Naive thymus-derived CD4-positive, alpha-beta T cell (primary cell): Measurements from ENCODE around the gene LAMA3. TPM values are rescaled to one million over a fixed set of nuclear protein-coding genes. Genes with fewer than 3 reads are reported as not detected.

Source experiments
- ATAC-seq: fragments of 150-1000 bp; cut with Tn5 transposase; 2 replicates; pipeline ENCODE4 v1.10.0; 2021; ENCODE audit warnings: mild to moderate bottlenecking, moderate library complexity
- CTCF ChIA-PET: fragments of 350-600 bp; sonication (Branson Sonifier 250); formaldehyde crosslinking; loops from one replicate; lab custom pipeline; 2021; ENCODE audit warnings: antibody characterized with exemption; lab: Charles Lee
- POLR2A ChIA-PET: fragments of 350-600 bp; sonication (Branson Sonifier 250); formaldehyde crosslinking; loops from one replicate; lab custom pipeline; 2021; ENCODE audit warnings: antibody characterized with exemption, inconsistent platforms; lab: Charles Lee
- DNase-seq, 9 donors: peaks; one replicate each; pipeline versions ENCODE4 v3.0.0 to v3.0.0-alpha.2; 2020 to 2022; ENCODE audit warnings: mixed read lengths in 1 of 9
- H3K27ac ChIP-seq: one replicate; pipeline ENCODE4 v1.7.0; 2013; ENCODE audit warnings: mild to moderate bottlenecking, low read depth, low read length, moderate library complexity
- H3K27me3 ChIP-seq, 2 donors: one replicate each; pipeline ENCODE4 v1.7.0; 2013; ENCODE audit warnings: low read length in 2 of 2, mild to moderate bottlenecking in 2 of 2, moderate library complexity in 2 of 2; ENCODE audit not compliant: control insufficient read depth in 2 of 2, insufficient read depth in 2 of 2
- H3K36me3 ChIP-seq, 3 experiments: 1 replicate in 2 of 3; 2 replicates in 1 of 3; pipeline ENCODE4 v1.7.0; 2013; ENCODE audit warnings: low read length in 3 of 3, mild to moderate bottlenecking in 3 of 3, moderate library complexity in 1 of 3; ENCODE audit not compliant: insufficient read depth in 3 of 3, control insufficient read depth in 2 of 3
- H3K4me1 ChIP-seq, 2 donors: one replicate each; pipeline ENCODE4 v1.7.0; 2013; ENCODE audit warnings: low read length in 2 of 2, mild to moderate bottlenecking in 2 of 2, moderate library complexity in 1 of 2; ENCODE audit not compliant: control insufficient read depth in 2 of 2, insufficient read depth in 2 of 2
- H3K4me3 ChIP-seq: 2 replicates; pipeline ENCODE4 v1.7.0; 2013; ENCODE audit warnings: mild to moderate bottlenecking, low read length
- H3K9me3 ChIP-seq, 3 experiments: 1 replicate in 2 of 3; 2 replicates in 1 of 3; pipeline ENCODE4 v1.7.0; 2013; ENCODE audit warnings: low read length in 3 of 3; ENCODE audit not compliant: control insufficient read depth in 2 of 3
- H3K27ac Mint-ChIP-seq, 9 donors: one replicate each; pipeline ENCODE4 v1.8.0; 2020 to 2022; ENCODE audit warnings: mixed read lengths in 9 of 9, mild to moderate bottlenecking in 8 of 9, moderate library complexity in 5 of 9, inconsistent platforms in 2 of 9
- H3K27me3 Mint-ChIP-seq, 5 donors: one replicate each; pipeline ENCODE4 v1.8.0; 2021 to 2022; ENCODE audit warnings: mixed read lengths in 5 of 5, mild to moderate bottlenecking in 1 of 5
- H3K36me3 Mint-ChIP-seq, 5 donors: one replicate each; pipeline ENCODE4 v1.8.0; 2020 to 2022; ENCODE audit warnings: mixed read lengths in 5 of 5, mild to moderate bottlenecking in 3 of 5, inconsistent platforms in 1 of 5
- H3K4me1 Mint-ChIP-seq, 7 donors: one replicate each; pipeline ENCODE4 v1.8.0; 2020 to 2022; ENCODE audit warnings: mixed read lengths in 7 of 7, mild to moderate bottlenecking in 3 of 7, inconsistent platforms in 1 of 7
- H3K4me3 Mint-ChIP-seq, 10 donors: one replicate each; pipeline ENCODE4 v1.8.0; 2020 to 2022; ENCODE audit warnings: mild to moderate bottlenecking in 10 of 10, mixed read lengths in 10 of 10, moderate library complexity in 6 of 10, inconsistent platforms in 2 of 10
- H3K9me3 Mint-ChIP-seq, 11 donors: one replicate each; pipeline ENCODE4 v1.8.0; 2020 to 2022; ENCODE audit warnings: mixed read lengths in 11 of 11, mild to moderate bottlenecking in 4 of 11, inconsistent platforms in 1 of 11, moderate library complexity in 1 of 11
- intact Hi-C, 2 donors: fragments of 100-400 bp; cut with micrococcal nuclease; formaldehyde crosslinking; loops; one replicate each; pipeline ENCODE4 v1.15.1; 2023
- polyA plus RNA-seq, 2 donors: library from polyadenylated mRNA; unstranded; fragments of 300-500 nt; fragmentation: Illumina TruSeq; gene quantifications; one replicate each; pipeline ENCODE4 v1.2.3, GENCODE V29; 2021
- total RNA-seq, 6 experiments: library from RNA in 5 of 6; stranded (reverse) in 5 of 6; gene quantifications; 1 replicate in 5 of 6; 2 replicates in 1 of 6; pipeline ENCODE4 v1.2.3 and lab custom pipeline; 2021 to 2026

LAMA3 gene
- total and polyA plus RNA-seq, 7 experiments from 2014 or later, result 0.22 TPM; not detected in 6

- H3K9me3 Mint-ChIP-seq, result no peaks in the 10 kb centered on the region
- H3K9me3 ChIP-seq, result no peaks in the 10 kb centered on the region
- H3K4me1 ChIP-seq, result peaks cover 18 to 22% of the 10 kb centered on the region in 2 donors
- peaks cover 12 to 48% (median 38%) of the 10 kb centered on the region in 7 donors for H3K4me1 Mint-ChIP-seq
- CTCF ChIA-PET, result interaction anchor here (1.1 to 3.3 kb wide), 2 partner anchors 9 to 11 kb away, joined by 3 to 15 read pairs; no protein-coding TSS in a partner anchor
- no peak overlapping the region for H3K4me3 ChIP-seq
- DNase-seq (peak in 2 of 9 donors; percentile 17 to 18), ATAC-seq (no peak)
- H3K27ac Mint-ChIP-seq, result peak overlapping the region; percentile 30 to 97 (median 86)
- peak overlapping the region in 9 of 10 donors; percentile 25 to 83 (median 45) for H3K4me3 Mint-ChIP-seq
- H3K27me3 ChIP-seq, result no peaks in the 10 kb centered on the region
- intact Hi-C loops, result no loop called here
- H3K27me3 Mint-ChIP-seq, result peaks cover 0 to 6% (median 0%) of the 10 kb centered on the region in 5 donors
- no peaks in the 10 kb centered on the region for H3K36me3 ChIP-seq
- H3K36me3 Mint-ChIP-seq, result peaks cover 0 to 15% (median 0%) of the 10 kb centered on the region in 5 donors
- POLR2A ChIA-PET, result interaction anchor here (0.7 to 1.4 kb wide), 3 partner anchors 16 to 81 kb away, joined by 3 to 4 read pairs (median 3); no protein-coding TSS in a partner anchor
- H3K27ac ChIP-seq, result peak overlapping the region; percentile 47
Observed at GRCh38 chr18:23929362-23929930, 240.2 kb downstream of the LAMA3 start.

GRCh38 chr18:23930002-23930401 lies 240.7 kb downstream of the LAMA3 start:
- H3K27ac ChIP-seq, result no peak overlapping the region
- H3K27ac Mint-ChIP-seq, result peak overlapping the region; percentile 30 to 97 (median 86)
- peaks cover 0 to 6% (median 0%) of the 10 kb centered on the region in 5 donors for H3K27me3 Mint-ChIP-seq
- CTCF ChIA-PET, result interaction anchor here (3.3 kb wide), 1 partner anchor 11 kb away, joined by 15 read pairs; no protein-coding TSS in a partner anchor
- H3K4me3 ChIP-seq, result no peak overlapping the region
- H3K27me3 ChIP-seq, result no peaks in the 10 kb centered on the region
- no peak for ATAC-seq
- DNase-seq, result no peak
- H3K4me1 ChIP-seq, result peaks cover 19 to 28% of the 10 kb centered on the region in 2 donors
- intact Hi-C loops, result loop anchor here in 1 of 2 donors (5.0 kb wide), 1 partner anchor 62 kb away; no protein-coding TSS in a partner anchor
- POLR2A ChIA-PET, result interaction anchor here (1.2 to 1.4 kb wide), 2 partner anchors 59 to 81 kb away, joined by 3 to 4 read pairs; no protein-coding TSS in a partner anchor
- H3K4me1 Mint-ChIP-seq, result peaks cover 13 to 54% (median 43%) of the 10 kb centered on the region in 7 donors
- peak overlapping the region in 8 of 10 donors; percentile 25 to 79 (median 45) for H3K4me3 Mint-ChIP-seq
- H3K36me3 Mint-ChIP-seq, result peaks cover 0 to 15% (median 0%) of the 10 kb centered on the region in 5 donors
- no peaks in the 10 kb centered on the region for H3K9me3 ChIP-seq
- H3K36me3 ChIP-seq, result no peaks in the 10 kb centered on the region
- H3K9me3 Mint-ChIP-seq, result no peaks in the 10 kb centered on the region

GRCh38 chr18:23932385-23933067 lies 243.3 kb downstream of the LAMA3 start:
- Mint-ChIP-seq H3K36me3 (peaks cover 0 to 21% (median 0%) of the 10 kb centered on the region in 5 donors), H3K4me1 (peaks cover 28 to 78% (median 64%) of the 10 kb centered on the region in 7 donors), H3K27ac (no peak overlapping the region), H3K9me3 (no peaks in the 10 kb centered on the region), H3K27me3 (peaks cover 0 to 9% (median 0%) of the 10 kb centered on the region in 5 donors), H3K4me3 (no peak overlapping the region)
- ChIA-PET POLR2A (interaction anchor here (0.7 to 1.1 kb wide), 2 partner anchors 82 to 918 kb away, joined by 3 read pairs; partner anchors contain the start of gene TTC39C), CTCF (interaction anchor here (1.1 to 2.5 kb wide), 2 partner anchors 14 to 123 kb away, joined by 3 to 6 read pairs; no protein-coding TSS in a partner anchor)
- intact Hi-C loops, result loop anchor here in 1 of 2 donors (5.0 kb wide), 1 partner anchor 60 kb away; no protein-coding TSS in a partner anchor
- Histone ChIP-seq H3K4me1 (peaks cover 39 to 48% of the 10 kb centered on the region in 2 donors), H3K27me3 (no peaks in the 10 kb centered on the region), H3K4me3 (no peak overlapping the region), H3K36me3 (no peaks in the 10 kb centered on the region), H3K27ac (no peak overlapping the region), H3K9me3 (no peaks in the 10 kb centered on the region)
- ATAC-seq, result no peak
- DNase-seq, result no peak

- intact Hi-C loops, result loop anchor here in 1 of 2 donors (5.0 kb wide), 1 partner anchor 59 kb away; no protein-coding TSS in a partner anchor
- Histone ChIP-seq H3K27me3 (no peaks in the 10 kb centered on the region), H3K36me3 (no peaks in the 10 kb centered on the region), H3K4me3 (no peak overlapping the region), H3K9me3 (no peaks in the 10 kb centered on the region), H3K4me1 (peaks cover 47 to 56% of the 10 kb centered on the region in 2 donors), H3K27ac (no peak overlapping the region)
- ATAC-seq, result no peak
- Mint-ChIP-seq H3K27ac (peak overlapping the region in 2 of 9 donors; percentile 47 to 74), H3K4me3 (peak overlapping the region in 1 of 10 donors; percentile 13), H3K27me3 (peaks cover 0 to 4% (median 0%) of the 10 kb centered on the region in 5 donors), H3K4me1 (peaks cover 32 to 78% (median 63%) of the 10 kb centered on the region in 7 donors), H3K9me3 (no peaks in the 10 kb centered on the region), H3K36me3 (peaks cover 0 to 16% (median 0%) of the 10 kb centered on the region in 5 donors)
- DNase-seq, result no peak
- ChIA-PET CTCF (interaction anchor here (2.5 kb wide), 1 partner anchor 15 kb away, joined by 6 read pairs; no protein-coding TSS in a partner anchor), POLR2A (interaction anchor here (1.1 to 1.3 kb wide), 3 partner anchors 17 to 81 kb away, joined by 3 to 4 read pairs (median 3); partner anchors contain the start of gene TTC39C)
Observed at GRCh38 chr18:23933407-23933806, 244.2 kb downstream of the LAMA3 start.

GRCh38 chr18:23934252-23934651 lies 245.0 kb downstream of the LAMA3 start:
- peak; percentile 37 for ATAC-seq
- ChIA-PET CTCF (no interaction called here), POLR2A (interaction anchor here (0.8 to 1.3 kb wide), 4 partner anchors 16 to 349 kb away, joined by 3 to 4 read pairs (median 4); no protein-coding TSS in a partner anchor)
- Histone ChIP-seq H3K36me3 (no peaks in the 10 kb centered on the region), H3K27ac (no peak overlapping the region), H3K9me3 (no peaks in the 10 kb centered on the region), H3K4me1 (peaks cover 47 to 52% of the 10 kb centered on the region in 2 donors), H3K4me3 (no peak overlapping the region), H3K27me3 (no peaks in the 10 kb centered on the region)
- Mint-ChIP-seq H3K4me1 (peaks cover 34 to 78% (median 63%) of the 10 kb centered on the region in 7 donors), H3K27me3 (peaks cover 0 to 8% (median 0%) of the 10 kb centered on the region in 5 donors), H3K9me3 (no peaks in the 10 kb centered on the region), H3K4me3 (peak overlapping the region in 2 of 10 donors; percentile 32 to 63), H3K27ac (peak overlapping the region in 7 of 9 donors; percentile 20 to 83 (median 70)), H3K36me3 (peaks cover 0 to 16% (median 0%) of the 10 kb centered on the region in 5 donors)
- peak in 1 of 9 donors; percentile 11 for DNase-seq
- intact Hi-C loops, result loop anchor here in 1 of 2 donors (5.0 kb wide), 1 partner anchor 58 kb away; no protein-coding TSS in a partner anchor

GRCh38 chr18:23934863-23935262 lies 245.6 kb downstream of the LAMA3 start:
- peak overlapping the region in 4 of 10 donors; percentile 3 to 68 (median 8) for H3K4me3 Mint-ChIP-seq
- H3K4me3 ChIP-seq, result no peak overlapping the region
- peak overlapping the region in 6 of 9 donors; percentile 2 to 81 (median 32) for H3K27ac Mint-ChIP-seq
- H3K36me3 Mint-ChIP-seq, result peaks cover 0 to 11% (median 0%) of the 10 kb centered on the region in 5 donors
- peaks cover 28 to 76% (median 61%) of the 10 kb centered on the region in 7 donors for H3K4me1 Mint-ChIP-seq
- H3K4me1 ChIP-seq, result peaks cover 41 to 45% of the 10 kb centered on the region in 2 donors
- ChIA-PET CTCF (no interaction called here), POLR2A (interaction anchor here (0.8 to 1.3 kb wide), 3 partner anchors 30 to 349 kb away, joined by 3 to 4 read pairs (median 4); no protein-coding TSS in a partner anchor)
- H3K9me3 ChIP-seq, result no peaks in the 10 kb centered on the region
- H3K9me3 Mint-ChIP-seq, result no peaks in the 10 kb centered on the region
- peaks cover 0 to 9% (median 0%) of the 10 kb centered on the region in 5 donors for H3K27me3 Mint-ChIP-seq
- intact Hi-C loops, result loop anchor here (5.0 kb wide), 2 partner anchors 48 to 57 kb away; no protein-coding TSS in a partner anchor
- H3K36me3 ChIP-seq, result no peaks in the 10 kb centered on the region
- H3K27ac ChIP-seq, result no peak overlapping the region
- no peak for ATAC-seq
- H3K27me3 ChIP-seq, result no peaks in the 10 kb centered on the region
- DNase-seq, result no peak
